H1 (cell line): Measurements from ENCODE around the gene BRD1. TPM values are rescaled to one million over a fixed set of nuclear protein-coding genes. Genes with fewer than 3 reads are reported as not detected.

ENCODE experiments used
- CTCF ChIA-PET: fragments of 300-600 bp; sonication (Branson Sonifier 250); formaldehyde crosslinking; loops from one replicate; lab custom pipeline; 2021; ENCODE audit not compliant: partially characterized antibody; lab: Charles Lee
- POLR2A ChIA-PET: fragments of 300-600 bp; sonication (Branson Sonifier 250); formaldehyde crosslinking; loops from one replicate; lab custom pipeline; 2021; ENCODE audit warnings: inconsistent platforms; ENCODE audit not compliant: partially characterized antibody; lab: Charles Lee
- DNase-seq, 2 experiments: peaks; one replicate each; pipeline versions ENCODE4 v3.0.0 to v3.0.0-alpha.2; 2010 to 2022; ENCODE audit warnings: low spot score in 2 of 2, low read depth in 1 of 2, mixed read lengths in 1 of 2
- FAIRE-seq: peaks from 2 replicates; lab custom pipeline; 2011; peaks lifted over from hg19 to GRCh38; lab: Jason Lieb, UNC
- H2AFZ ChIP-seq: 2 replicates; pipeline ENCODE4 v1.8.1; 2012; ENCODE audit warnings: low read length, inconsistent platforms
- H2AK5ac ChIP-seq: 2 replicates; pipeline ENCODE4 v1.6.1; 2013; ENCODE audit warnings: low read depth, low read length
- H2BK120ac ChIP-seq: replicated peaks from 2 replicates; pipeline ENCODE3; 2013; ENCODE audit warnings: low read depth, low read length, inconsistent platforms
- H2BK12ac ChIP-seq: 2 replicates; pipeline ENCODE4 v1.6.1; 2013; ENCODE audit warnings: low read depth, low read length
- H2BK15ac ChIP-seq: 2 replicates; pipeline ENCODE4 v1.6.1; 2013; ENCODE audit warnings: low read length
- H2BK20ac ChIP-seq: 2 replicates; pipeline ENCODE4 v1.6.1; 2013; ENCODE audit warnings: low read length
- H2BK5ac ChIP-seq: 2 replicates; pipeline ENCODE4 v1.6.1; 2013; ENCODE audit warnings: low read depth, low read length
- H3K14ac ChIP-seq: 2 replicates; pipeline ENCODE4 v1.6.1; 2013; ENCODE audit warnings: inconsistent platforms; ENCODE audit not compliant: insufficient read length
- H3K18ac ChIP-seq: 2 replicates; pipeline ENCODE4 v1.6.1; 2013; ENCODE audit warnings: low read length; ENCODE audit errors: extremely low read depth
- H3K23ac ChIP-seq: 2 replicates; pipeline ENCODE4 v1.6.1; 2013; ENCODE audit warnings: inconsistent platforms; ENCODE audit not compliant: insufficient read length
- H3K23me2 ChIP-seq: 2 replicates; pipeline ENCODE4 v1.6.1; 2013; ENCODE audit warnings: low read depth, low read length
- H3K27ac ChIP-seq: 2 replicates; pipeline ENCODE4 v1.6.1; 2011; ENCODE audit warnings: low read depth, low read length, inconsistent platforms
- H3K27me3 ChIP-seq, 4 experiments: replicated peaks in 1 of 4; 1 replicate in 1 of 4; 2 replicates in 3 of 4; pipeline versions ENCODE4 v1.6.1 to v1.8.1; 2011 to 2013; ENCODE audit warnings: low read length in 3 of 4, mild to moderate bottlenecking in 3 of 4, inconsistent platforms in 2 of 4, mixed read lengths in 2 of 4, moderate library complexity in 1 of 4; ENCODE audit not compliant: control insufficient read depth in 3 of 4, insufficient read depth in 3 of 4; ENCODE audit errors: extremely low read depth in 1 of 4
- H3K36me3 ChIP-seq, 4 experiments: 2 replicates each; pipeline versions ENCODE4 v1.6.1 to v1.8.1; 2011 to 2013; ENCODE audit warnings: mild to moderate bottlenecking in 4 of 4, low read length in 3 of 4, moderate library complexity in 2 of 4, control low read depth in 1 of 4, inconsistent platforms in 1 of 4; ENCODE audit not compliant: insufficient read depth in 4 of 4, control insufficient read depth in 2 of 4
- H3K4ac ChIP-seq: replicated peaks from 2 replicates; pipeline ENCODE3; 2013; ENCODE audit warnings: low read length, low read depth, mixed read lengths, inconsistent platforms; ENCODE audit not compliant: insufficient read length
- H3K4me1 ChIP-seq, 4 experiments: replicated peaks in 1 of 4; 1 replicate in 1 of 4; 2 replicates in 3 of 4; pipeline versions ENCODE4 v1.6.1 to v1.8.1; 2011 to 2013; ENCODE audit warnings: low read length in 3 of 4, inconsistent platforms in 2 of 4, mixed read lengths in 1 of 4; ENCODE audit not compliant: insufficient read depth in 4 of 4, control insufficient read depth in 3 of 4
- H3K4me2 ChIP-seq, 2 experiments: 2 replicates each; pipeline versions ENCODE4 v1.6.1 to v1.8.1; 2011 to 2013; ENCODE audit warnings: low read depth in 2 of 2, low read length in 2 of 2, control low read depth in 1 of 2, inconsistent platforms in 1 of 2, mild to moderate bottlenecking in 1 of 2; ENCODE audit not compliant: insufficient read depth in 1 of 2
- H3K4me3 ChIP-seq, 4 experiments: fragments of 200-600, 300-600 bp in 1 of 4; sonication (generic), shearing (Covaris generic), sonication (Bioruptor Twin) in 1 of 4; 2 replicates each; pipeline versions ENCODE4 v1.5.1 to v1.8.1; 2011 to 2016; ENCODE audit warnings: low read length in 4 of 4, low read depth in 3 of 4, control low read depth in 2 of 4, inconsistent platforms in 2 of 4, mild to moderate bottlenecking in 2 of 4, mixed read lengths in 1 of 4, moderate library complexity in 1 of 4; ENCODE audit not compliant: insufficient read depth in 2 of 4; ENCODE audit errors: extremely low read depth in 1 of 4
- H3K56ac ChIP-seq: replicated peaks from 2 replicates; pipeline ENCODE3; 2013; ENCODE audit warnings: low read depth, mild to moderate bottlenecking, mixed read lengths, low read length, inconsistent platforms; ENCODE audit not compliant: insufficient read length
- H3K79me1 ChIP-seq: 2 replicates; pipeline ENCODE4 v1.6.1; 2013; ENCODE audit warnings: low read depth, low read length, control low read depth
- H3K79me2 ChIP-seq, 2 experiments: 2 replicates each; pipeline versions ENCODE4 v1.6.1 to v1.8.1; 2012 to 2013; ENCODE audit warnings: low read length in 2 of 2, mild to moderate bottlenecking in 2 of 2, inconsistent platforms in 1 of 2; ENCODE audit not compliant: insufficient read depth in 2 of 2, control insufficient read depth in 1 of 2
- H3K9ac ChIP-seq, 4 experiments: replicated peaks in 1 of 4; 1 replicate in 1 of 4; 2 replicates in 3 of 4; pipeline versions ENCODE4 v1.6.1 to v1.8.1; 2011 to 2013; ENCODE audit warnings: low read depth in 3 of 4, low read length in 3 of 4, control low read depth in 2 of 4, mild to moderate bottlenecking in 2 of 4, moderate library complexity in 2 of 4, inconsistent platforms in 1 of 4; ENCODE audit errors: extremely low read depth in 1 of 4
- H3K9me3 ChIP-seq, 2 experiments: 2 replicates each; pipeline versions ENCODE4 v1.6.1 to v1.8.1; 2012 to 2013; ENCODE audit warnings: mild to moderate bottlenecking in 2 of 2, moderate library complexity in 2 of 2, control low read depth in 1 of 2, inconsistent platforms in 1 of 2, low read depth in 1 of 2, low read length in 1 of 2, mixed read lengths in 1 of 2; ENCODE audit not compliant: insufficient read depth in 2 of 2
- H4K20me1 ChIP-seq, 2 experiments: replicated peaks in 1 of 2; 2 replicates each; pipeline versions ENCODE3 to v1.8.1; 2011 to 2013; ENCODE audit warnings: inconsistent platforms in 2 of 2, low read length in 2 of 2, mild to moderate bottlenecking in 1 of 2; ENCODE audit not compliant: insufficient read depth in 2 of 2, control insufficient read depth in 1 of 2
- H4K5ac ChIP-seq: 2 replicates; pipeline ENCODE4 v1.6.1; 2013; ENCODE audit warnings: low read length, low read depth, mixed read lengths, inconsistent platforms; ENCODE audit not compliant: insufficient read length
- H4K8ac ChIP-seq: 2 replicates; pipeline ENCODE4 v1.8.0; 2013; ENCODE audit warnings: mild to moderate bottlenecking, moderate library complexity, low read length, inconsistent platforms; ENCODE audit not compliant: insufficient read depth; ENCODE audit errors: extremely low read depth
- H4K91ac ChIP-seq: replicated peaks from 2 replicates; pipeline ENCODE3; 2013; ENCODE audit warnings: low read length, mixed read lengths, inconsistent platforms; ENCODE audit not compliant: insufficient read length
- CREB1 ChIP-seq: IDR thresholded peaks from 2 replicates; pipeline ENCODE4 v1.6.1; 2012; ENCODE audit warnings: inconsistent platforms
- POU5F1 ChIP-seq: IDR thresholded peaks from 2 replicates; pipeline ENCODE4 v1.6.1; 2011; ENCODE audit warnings: low read depth, mild to moderate bottlenecking, low read length, moderate library complexity
- WGBS, 2 experiments: shearing (Covaris generic) in 1 of 2; methylation state at CpG; one replicate each; pipeline versions ENCODE4 v1.1.6 to v1.1.7; 2013 to 2015; ENCODE audit warnings: low lambda C conversion rate in 2 of 2, mixed read lengths in 2 of 2, inconsistent platforms in 1 of 2, low coverage in 1 of 2, missing lambda C conversion rate in 1 of 2; ENCODE audit not compliant: insufficient replicate concordance in 2 of 2, insufficient coverage in 1 of 2, insufficient read length in 1 of 2; ENCODE audit errors: extremely low coverage in 1 of 2, missing lambda C conversion rate in 1 of 2; 5-methylcytosine and 5-hydroxymethylcytosine counted together
- polyA plus RNA-seq, 7 experiments: library from polyadenylated mRNA; depleted of rRNA in 3 of 7; stranded (reverse) in 5 of 7; unstranded in 2 of 7; fragments of >200 nt in 5 of 7; fragments of 200-250 nt in 2 of 7; gene quantifications; 1 replicate in 5 of 7; 2 replicates in 1 of 7; 4 replicates in 1 of 7; pipeline versions ENCODE4 v1.2.1 to v1.2.3, GENCODE V29; 2011 to 2013; ENCODE audit warnings: missing spikeins in 2 of 7, mixed read lengths in 2 of 7
- total RNA-seq: library from RNA; stranded (reverse); fragmentation: NEBNext Ultra II Directional; extraction: Animal tissue kit (Norgen Biotek cat#: 25700); gene quantifications from 2 replicates; pipeline ENCODE4 v1.2.1, GENCODE V29; 2021

Gene BRD1
- total and polyA plus RNA-seq, 2 of the 8 experiments (the other 6 are each of a cell fraction or from before 2014, with no cell fraction given) = 6.8 to 34.0 TPM

DNA sequence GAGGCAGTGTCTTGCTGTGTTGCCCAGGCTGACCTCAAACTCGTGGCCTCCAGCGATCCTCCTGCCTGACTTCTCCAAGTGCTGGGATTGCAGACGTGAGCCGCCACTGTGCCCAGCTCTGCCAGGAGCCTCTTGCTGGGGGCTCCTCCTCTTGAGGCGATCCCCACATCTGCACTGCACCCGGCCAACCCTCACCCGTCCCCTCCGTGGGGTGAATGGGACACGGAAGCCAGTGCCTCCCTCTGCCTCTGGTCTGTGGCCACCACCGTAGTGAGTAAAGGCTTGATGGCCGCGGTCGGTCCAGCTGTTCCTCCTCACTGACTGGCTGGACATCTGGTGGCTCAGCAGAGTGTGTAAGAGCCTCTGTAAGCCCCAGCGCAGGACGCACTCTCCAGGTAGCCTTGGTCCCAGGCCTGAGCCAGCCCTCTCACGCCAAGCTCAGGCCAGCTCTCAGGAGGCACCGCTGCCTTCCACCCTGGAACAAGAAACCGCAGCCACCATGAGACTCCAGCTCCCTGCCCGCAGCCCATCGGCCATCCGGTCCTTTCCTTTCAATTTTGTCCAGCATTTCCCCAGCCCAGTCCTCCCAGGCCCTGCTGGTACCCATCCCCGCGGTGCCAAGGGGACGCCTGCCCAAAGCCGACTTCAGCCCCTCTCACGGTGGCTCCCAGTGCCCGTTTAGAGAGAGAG lies 100.3 kb downstream of the BRD1 start:
- Histone ChIP-seq H3K23me2 (no peaks in the 10 kb centered on the region), H3K14ac (no peak overlapping the region), H3K18ac (no peak overlapping the region), H3K27ac (no peak overlapping the region), H3K9me3 (no peaks in the 10 kb centered on the region), H2BK12ac (no peak overlapping the region), H2BK120ac (no peak overlapping the region), H3K4ac (no peak overlapping the region), H2AK5ac (no peak overlapping the region), H3K27me3 (peaks cover 3 to 20% (median 14%) of the 10 kb centered on the region in 4 experiments; a peak in 5 of 7 replicates), H3K79me2 (no peaks in the 10 kb centered on the region), H2BK15ac (no peak overlapping the region), H4K20me1 (no peaks in the 10 kb centered on the region), H2BK5ac (no peak overlapping the region), H3K56ac (no peak overlapping the region), H3K4me1 (no peaks in the 10 kb centered on the region; a peak in 1 of 7 replicates), H2BK20ac (no peak overlapping the region), H4K91ac (no peak overlapping the region), H3K4me3 (no peak overlapping the region), H4K5ac (no peak overlapping the region), H3K9ac (no peak overlapping the region), H4K8ac (no peak overlapping the region), H2AFZ (no peak overlapping the region), H3K79me1 (no peaks in the 10 kb centered on the region), H3K36me3 (no peaks in the 10 kb centered on the region), H3K4me2 (no peak overlapping the region), H3K23ac (no peak overlapping the region)
- FAIRE-seq (no peak), DNase-seq (no peak)
- TF ChIP-seq CREB1 (no peak), POU5F1 (no peak)
- ChIA-PET POLR2A (no interaction called here), CTCF (interaction anchor here (0.5 to 3.0 kb wide), 7 partner anchors 9 to 669 kb away, joined by 3 to 14 read pairs (median 3); no protein-coding TSS in a partner anchor)
- WGBS, 2 experiments = 92% methylated on average over 27 of the region's 27 CpGs; no CpG with 5 or more reads in 1 of the 2 experiments
